GM19023 (cell line): Measurements from ENCODE around the gene CACNA1D.
"Not testable (repeated sequence)": the region's sequence is repeated elsewhere in the genome, so short reads cannot be mapped to it uniquely, and the experiment has no call there.

Experiments used
- ATAC-seq: cut with Tn5 transposase; IDR thresholded peaks from one replicate; pipeline ENCODE4 v1.9.1; 2021; ENCODE audit warnings: mild to moderate bottlenecking, moderate library complexity; ENCODE audit not compliant: unreplicated experiment

CACNA1D gene

GRCh38 chr3:53493963-53494791 lies at the start of gene CACNA1D:
Gene CACNA1D (plus strand): TSS chr3:53494611. CDS start chr3:53495167, 556 bp downstream.
- ATAC-seq = no peak

GRCh38 chr3:53457068-53457467 lies 37.3 kb upstream of the CACNA1D start:
- ATAC-seq = no peak

- no peak for ATAC-seq
These were observed 34.1 kb upstream of the CACNA1D start for GRCh38 chr3:53460326-53460725.

DNA sequence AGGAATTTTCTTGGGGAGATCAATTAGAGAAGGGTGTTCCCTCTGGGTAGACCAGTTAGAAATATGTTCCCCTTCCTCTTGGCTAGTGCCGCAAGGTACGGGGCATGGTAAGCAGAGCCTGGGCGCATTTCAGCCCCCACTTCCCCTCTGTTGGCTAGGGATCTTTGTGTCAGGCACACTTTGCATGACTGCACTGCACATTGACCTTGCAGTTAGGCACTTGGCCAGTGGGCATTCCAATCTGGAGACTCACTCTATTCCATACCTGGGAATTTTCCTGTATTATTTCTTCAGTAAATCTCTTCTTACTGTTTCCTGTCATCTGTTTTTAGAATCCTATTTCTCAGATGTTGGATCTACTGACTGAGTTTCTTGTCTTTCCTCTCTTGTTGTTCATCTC lies 30.0 kb upstream of the CACNA1D start:
- no peak for ATAC-seq

DNA sequence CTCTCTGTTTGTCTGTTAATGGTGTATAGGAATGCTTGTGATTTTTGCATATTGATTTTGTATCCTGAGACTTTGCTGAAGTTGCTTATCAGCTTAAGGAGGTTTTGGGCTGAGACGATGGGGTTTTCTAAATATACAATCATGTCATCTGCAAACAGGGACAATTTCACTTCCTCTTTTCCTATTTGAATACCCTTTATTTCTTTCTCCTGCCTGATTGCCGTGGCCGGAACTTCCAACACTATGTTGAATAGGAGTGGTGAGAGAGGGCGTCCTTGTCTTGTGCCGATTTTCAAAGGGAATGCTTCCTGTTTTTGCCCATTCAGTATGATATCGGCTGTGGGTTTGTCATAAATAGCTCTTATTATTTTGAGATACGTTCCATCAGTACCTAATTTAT lies 24.7 kb upstream of the CACNA1D start:
- ATAC-seq = not testable (repeated sequence)

DNA sequence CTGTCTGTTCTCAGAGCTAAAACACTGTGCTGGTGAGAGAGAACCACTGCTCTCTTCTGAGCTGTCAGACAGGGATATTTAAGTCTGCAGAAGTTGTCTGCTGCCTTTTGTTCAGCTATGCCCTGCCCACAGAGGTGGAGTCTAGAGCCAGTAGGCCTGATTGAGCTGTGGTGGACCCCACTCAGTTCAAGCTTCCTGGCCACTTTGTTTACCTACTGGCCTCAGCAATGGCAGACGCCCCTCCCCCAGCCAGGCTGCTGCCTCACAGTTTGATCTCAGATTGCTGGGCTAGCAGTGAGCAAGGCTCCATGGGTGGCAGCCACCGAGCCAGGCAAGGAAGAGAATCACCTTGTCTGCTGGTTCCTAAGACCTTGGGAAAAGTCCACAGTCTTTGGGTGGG lies 21.0 kb upstream of the CACNA1D start:
- ATAC-seq = no peak

GRCh38 chr3:53476372-53476771 lies 18.0 kb upstream of the CACNA1D start:
- not testable (repeated sequence) for ATAC-seq

DNA sequence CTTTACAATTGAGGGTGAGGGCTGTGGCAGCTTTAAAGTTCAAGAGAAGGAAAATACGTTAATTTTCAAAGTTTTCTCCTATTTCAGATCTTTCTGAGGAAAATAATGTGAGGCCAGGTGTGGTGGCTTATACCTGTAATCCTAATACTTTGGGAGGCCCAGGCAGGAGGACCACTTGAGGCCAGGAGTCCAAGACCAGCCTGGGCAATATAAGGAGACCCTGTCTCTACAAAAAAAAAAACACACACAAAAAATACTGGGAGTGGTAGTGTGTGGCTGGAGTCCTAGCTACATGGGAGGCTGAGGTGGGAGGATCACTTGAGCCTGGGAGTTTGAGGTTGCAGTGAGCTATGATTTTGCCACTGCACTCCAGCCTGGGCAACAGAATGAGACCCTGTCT lies 16.7 kb upstream of the CACNA1D start:
- ATAC-seq = not testable (repeated sequence)

GRCh38 chr3:53478166-53478830 lies 16.1 kb upstream of the CACNA1D start:
- ATAC-seq = no peak

DNA sequence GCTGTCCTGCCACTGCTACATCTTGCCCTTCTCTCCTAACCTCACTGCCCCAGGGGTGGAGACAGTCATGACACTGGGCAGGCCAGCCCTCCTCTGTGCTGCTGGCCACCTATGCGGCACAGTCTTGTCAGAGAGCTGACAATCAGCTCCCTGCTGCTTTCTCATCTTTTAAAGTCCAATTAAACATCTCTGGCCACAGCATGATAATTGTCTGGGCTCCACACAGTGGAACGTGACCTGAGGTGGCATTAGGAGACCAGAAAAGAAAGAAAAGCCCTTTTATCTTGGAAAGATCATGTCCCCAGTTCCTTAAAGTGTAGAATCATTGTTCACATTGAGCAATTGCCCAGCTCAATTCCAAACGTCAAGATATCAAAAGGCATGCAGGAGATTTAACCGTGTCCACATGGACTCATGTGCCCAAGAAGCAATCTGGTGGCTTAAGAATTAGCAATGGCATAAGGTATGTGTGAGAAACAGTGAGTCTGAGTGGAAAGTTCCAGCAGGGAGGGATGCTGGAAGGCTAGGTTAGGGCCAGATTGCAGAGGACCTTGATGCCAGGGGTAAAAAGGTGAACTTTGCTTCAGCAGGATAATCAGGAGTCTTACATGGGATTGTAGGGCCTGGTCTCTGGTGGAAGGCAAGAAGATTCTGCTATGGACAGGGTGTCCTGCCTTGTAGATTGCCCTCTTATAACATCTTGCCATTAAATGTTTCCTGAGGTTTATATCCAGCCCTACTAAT lies 15.3 kb upstream of the CACNA1D start:
- no peak for ATAC-seq

DNA sequence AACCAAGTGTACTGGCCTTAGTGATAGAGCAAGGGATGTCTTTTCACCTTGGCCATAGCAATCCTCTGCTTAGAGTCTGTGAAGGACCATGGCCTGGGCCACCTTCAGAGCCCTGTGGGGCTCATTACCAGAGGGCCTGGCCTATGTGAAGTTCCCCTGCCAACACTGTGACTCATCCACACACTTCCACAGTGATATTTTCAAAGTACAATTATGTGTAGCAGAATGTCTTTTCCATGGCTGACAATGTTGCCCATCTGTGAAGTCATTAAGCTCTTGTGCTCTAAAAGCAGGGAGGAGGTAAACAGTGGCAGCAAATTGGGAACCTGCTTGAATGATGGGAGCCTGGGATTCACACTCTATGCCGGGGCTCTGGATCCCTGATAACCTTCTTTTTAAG lies 12.2 kb upstream of the CACNA1D start:
- no peak for ATAC-seq

- ATAC-seq = no peak
These were observed 10.6 kb upstream of the CACNA1D start for GRCh38 chr3:53483821-53484220.

DNA sequence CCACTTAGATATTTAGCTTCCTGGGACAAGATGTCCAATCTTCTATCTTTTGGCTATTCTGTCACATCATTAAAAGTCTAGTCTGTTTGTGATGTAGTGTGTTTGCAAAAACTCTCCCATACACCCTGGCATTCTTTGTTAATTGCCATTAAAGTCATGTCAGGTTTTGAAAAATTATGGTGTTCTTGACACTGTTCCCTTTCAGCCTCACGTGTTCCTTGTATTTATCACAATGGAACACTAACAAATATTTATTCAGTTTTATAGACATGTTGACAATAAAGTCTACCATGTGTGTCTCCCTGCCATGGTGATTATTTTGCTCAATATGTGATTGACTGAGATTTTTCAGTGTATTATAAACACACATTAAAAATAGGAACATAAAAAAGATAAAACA lies 9.4 kb upstream of the CACNA1D start:
- no peak for ATAC-seq

- no peak for ATAC-seq
These were observed 8.6 kb upstream of the CACNA1D start for GRCh38 chr3:53485675-53486403.

GRCh38 chr3:53486961-53487654 lies 7.3 kb upstream of the CACNA1D start:
- ATAC-seq = no peak

DNA sequence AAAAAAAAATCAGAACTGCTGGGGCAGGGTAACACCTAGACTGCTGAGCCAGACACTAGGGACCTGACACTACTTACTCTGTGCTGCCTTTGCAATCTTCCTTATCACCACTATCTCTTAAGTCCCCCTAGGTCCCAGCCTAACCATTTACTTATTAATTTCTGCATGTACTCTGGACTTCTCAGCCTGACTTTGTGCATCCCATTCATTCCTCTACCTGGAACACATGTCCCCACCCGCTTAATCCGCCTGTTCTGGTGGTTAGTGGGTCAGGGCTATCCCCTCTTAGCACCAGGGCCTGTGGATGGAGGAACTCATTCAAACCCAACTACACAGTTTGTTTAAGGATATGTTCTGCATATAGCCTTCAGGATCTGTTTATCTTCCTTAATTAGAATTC lies 5.0 kb upstream of the CACNA1D start:
- ATAC-seq = no peak

- ATAC-seq = no peak
These were observed 4.5 kb upstream of the CACNA1D start for GRCh38 chr3:53489787-53490458.

DNA sequence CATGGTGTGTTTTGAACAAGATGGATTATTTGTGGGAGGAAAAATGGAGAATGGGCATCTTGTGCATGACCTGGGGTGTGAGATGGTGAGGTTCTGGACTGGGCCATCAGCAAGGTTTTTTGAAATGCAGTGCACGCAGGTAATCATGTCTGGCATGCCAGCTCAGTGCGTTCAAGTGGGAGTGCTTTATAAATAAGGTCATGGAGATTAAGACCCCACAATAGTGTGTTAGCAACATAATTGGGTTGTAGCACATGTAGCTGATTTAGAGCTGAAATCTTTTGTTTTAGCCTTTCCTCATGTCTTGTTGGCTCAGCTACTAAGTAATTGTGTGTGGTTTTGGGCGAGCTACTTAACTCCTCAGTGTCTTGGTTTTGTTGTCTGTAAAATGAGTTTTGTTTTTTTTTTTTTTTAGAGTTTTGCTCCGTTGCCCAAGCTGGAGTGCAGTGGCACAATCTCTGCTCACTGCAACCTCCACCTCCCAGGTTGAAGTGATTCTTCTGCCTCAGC lies 3.9 kb upstream of the CACNA1D start:
- no peak for ATAC-seq

GRCh38 chr3:53491276-53491675 lies 3.1 kb upstream of the CACNA1D start:
- ATAC-seq = no peak

GRCh38 chr3:53493595-53493962 lies 832 bp upstream of the CACNA1D start:
- no peak for ATAC-seq
